ENCODE data around the gene NMNAT3. TPM values are rescaled to one million over a fixed set of nuclear protein-coding genes. Genes with fewer than 3 reads are reported as not detected.
"Not testable (repeated sequence)": the region's sequence is repeated elsewhere in the genome, so short reads cannot be mapped to it uniquely, and the experiment has no call there.

NMNAT3 gene
- total RNA-seq, 6 experiments from 2014 or later = 1.3 to 3.6 (median 2.6) TPM

GRCh38 chr3:139597947-139598346, 79.8 kb downstream of the NMNAT3 start:
- 25% methylated on average over 1 of the region's 1 CpG for WGBS (ENCODE audit: insufficient coverage, low coverage, low lambda C conversion rate, missing lambda C conversion rate)
- H3K27me3 ChIP-seq = no peaks in the 10 kb centered on the region
- no peaks in the 10 kb centered on the region for H3K36me3 ChIP-seq
- H3K27ac ChIP-seq = no peak overlapping the region
- H3K4me1 ChIP-seq = no peaks in the 10 kb centered on the region
- no peak for TF ChIP-seq CTCF (IDR thresholded peaks at IDR 0.05)
- TF ChIP-seq POLR2A (IDR thresholded peaks at IDR 0.05) = no peak
- H3K9me3 ChIP-seq = no peaks in the 10 kb centered on the region
- no peak for ATAC-seq
- DNase-seq = no peak
- no peak overlapping the region for H3K4me3 ChIP-seq
- intact Hi-C loops (cut with DNase I) = no loop called here

GRCh38 chr3:139591186-139591585, 86.6 kb downstream of the NMNAT3 start:
- H3K4me1 ChIP-seq; H3K4me3 ChIP-seq; H3K9me3 ChIP-seq; intact Hi-C loops (cut with DNase I); ATAC-seq; DNase-seq; H3K36me3 ChIP-seq; H3K27me3 ChIP-seq; H3K27ac ChIP-seq: not testable (repeated sequence)
- no CpG with 5 or more reads among the region's 22 CpGs for WGBS (ENCODE audit: insufficient coverage, low coverage, low lambda C conversion rate, missing lambda C conversion rate)

- H3K9me3 ChIP-seq = no peaks in the 10 kb centered on the region
- intact Hi-C loops (cut with DNase I) = no loop called here
- TF ChIP-seq POLR2A (IDR thresholded peaks at IDR 0.05) (no peak), CTCF (IDR thresholded peaks at IDR 0.05) (no peak)
- ATAC-seq (no peak), DNase-seq (no peak)
- H3K27ac ChIP-seq = no peak overlapping the region
- H3K36me3 ChIP-seq = no peaks in the 10 kb centered on the region
- H3K4me1 ChIP-seq = no peaks in the 10 kb centered on the region
- no peak overlapping the region for H3K4me3 ChIP-seq
- 74% methylated on average over 3 of the region's 4 CpGs for WGBS (ENCODE audit: insufficient coverage, low coverage, low lambda C conversion rate, missing lambda C conversion rate)
- no peaks in the 10 kb centered on the region for H3K27me3 ChIP-seq
Measured at GRCh38 chr3:139588450-139588849, 89.3 kb downstream of the NMNAT3 start.

GRCh38 chr3:139587797-139588196, 90.0 kb downstream of the NMNAT3 start:
- DNase-seq = no peak
- H3K4me1 ChIP-seq = no peaks in the 10 kb centered on the region
- no peak overlapping the region for H3K27ac ChIP-seq
- ATAC-seq = no peak
- H3K9me3 ChIP-seq = no peaks in the 10 kb centered on the region
- H3K36me3 ChIP-seq = no peaks in the 10 kb centered on the region
- intact Hi-C loops (cut with DNase I) = no loop called here
- no peaks in the 10 kb centered on the region for H3K27me3 ChIP-seq
- H3K4me3 ChIP-seq = no peak overlapping the region
- no peak for TF ChIP-seq POLR2A (IDR thresholded peaks at IDR 0.05)
- no peak for TF ChIP-seq CTCF (IDR thresholded peaks at IDR 0.05)

GRCh38 chr3:139586420-139587017, 91.3 kb downstream of the NMNAT3 start:
- no peak overlapping the region for H3K4me3 ChIP-seq
- no peaks in the 10 kb centered on the region for H3K9me3 ChIP-seq
- DNase-seq (no peak), ATAC-seq (no peak)
- TF ChIP-seq CTCF (IDR thresholded peaks at IDR 0.05) = no peak
- no peak for TF ChIP-seq POLR2A (IDR thresholded peaks at IDR 0.05)
- no peaks in the 10 kb centered on the region for H3K36me3 ChIP-seq
- no peaks in the 10 kb centered on the region for H3K27me3 ChIP-seq
- intact Hi-C loops (cut with DNase I) = no loop called here
- 56% methylated on average over 1 of the region's 1 CpG for WGBS (ENCODE audit: insufficient coverage, low coverage, low lambda C conversion rate, missing lambda C conversion rate)
- H3K27ac ChIP-seq = no peak overlapping the region
- no peaks in the 10 kb centered on the region for H3K4me1 ChIP-seq

Measured in right lobe of liver (tissue), 6 donors.